ENCODE measurements around the gene FAT1. TPM values are rescaled to one million over a fixed set of nuclear protein-coding genes. Genes with fewer than 3 reads are reported as not detected.

The FAT1 gene
- total RNA-seq, 4 donors from 2014 or later: 51.3 to 114 (median 72.2) TPM

Other genes with a start within 250 kb of the FAT1 start
- gene MTNR1A, start 168.3 kb downstream of the FAT1 start, total RNA-seq: not detected

Data from lower leg skin (tissue), 4 donors.